Measurements from ENCODE around the gene IGFBP2. TPM values are rescaled to one million over a fixed set of nuclear protein-coding genes. Genes with fewer than 3 reads are reported as not detected.

The IGFBP2 gene
- total RNA-seq, 1 experiment from 2014 or later: 54.8 TPM

DNA sequence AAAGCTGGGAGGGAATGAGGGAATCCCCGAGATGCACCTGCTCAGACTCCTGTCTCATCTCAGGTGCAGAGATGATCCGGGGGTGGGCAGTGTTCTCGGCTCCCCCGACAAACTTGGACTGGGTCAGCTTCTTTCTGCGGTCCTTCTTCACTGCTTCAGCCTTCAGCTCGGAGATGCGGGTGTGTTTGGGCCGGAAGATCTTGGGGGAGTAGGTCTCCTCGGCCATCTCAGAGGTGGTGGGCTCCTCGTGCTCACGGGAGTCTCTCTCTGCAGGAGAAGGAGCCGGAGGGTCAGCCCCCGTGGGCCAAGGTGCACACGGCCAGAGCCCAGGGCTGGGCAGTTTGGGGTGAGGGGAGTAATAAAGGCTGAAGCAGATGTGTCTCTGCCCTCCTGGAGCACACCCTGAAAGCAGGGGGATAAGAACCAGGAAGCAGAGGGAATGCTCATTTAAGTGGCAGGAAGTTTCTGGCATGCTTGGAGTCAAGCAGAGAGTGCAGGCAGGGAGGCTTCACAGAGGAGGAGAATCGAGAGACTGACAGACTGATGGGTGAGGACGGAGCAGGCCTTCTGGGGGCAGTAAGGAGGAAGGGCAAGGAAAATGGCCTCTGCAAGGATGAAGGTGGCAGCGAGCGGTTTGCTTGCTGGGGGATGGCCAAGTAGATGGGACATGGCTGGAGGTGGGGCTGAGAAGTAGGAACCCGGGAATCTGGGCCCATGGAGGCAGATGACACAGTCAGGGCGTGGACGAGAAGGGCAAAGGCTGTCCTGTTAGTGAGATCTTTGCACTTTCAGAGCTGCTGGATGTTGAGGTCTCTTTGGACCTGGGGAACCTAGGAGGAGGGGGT is 45.8 kb downstream of the IGFBP2 start:
- intact Hi-C loops (cut with micrococcal nuclease; ENCODE audit: unreplicated experiment): no loop called here
- DNase-seq (ENCODE audit: low read depth, low spot score) (no peak), ATAC-seq (no peak)
- in situ Hi-C loops (cut with HindIII; ENCODE audit: low pct_unique_long_range_greater_than_20kb, low sequenced_read_pairs): no loop called here
- H3K36me3 ChIP-seq (ENCODE audit: control insufficient read depth, insufficient read depth, low read length): no peaks in the 10 kb centered on the region
- H3K27ac ChIP-seq (ENCODE audit: low read length): no peak overlapping the region
- peaks cover 3% of the 10 kb centered on the region; the same call in 1 of the 2 replicates for H3K27me3 ChIP-seq (ENCODE audit: control insufficient read depth, insufficient read depth, low read length)
- POLR2A ChIA-PET: no interaction called here
- no peaks in the 10 kb centered on the region for H3K9me3 ChIP-seq (ENCODE audit: control insufficient read depth, insufficient read depth, low read depth, low read length)
- BruUV-seq (replicated peaks): no TSS peak
- TF ChIP-seq, protein P1, sequence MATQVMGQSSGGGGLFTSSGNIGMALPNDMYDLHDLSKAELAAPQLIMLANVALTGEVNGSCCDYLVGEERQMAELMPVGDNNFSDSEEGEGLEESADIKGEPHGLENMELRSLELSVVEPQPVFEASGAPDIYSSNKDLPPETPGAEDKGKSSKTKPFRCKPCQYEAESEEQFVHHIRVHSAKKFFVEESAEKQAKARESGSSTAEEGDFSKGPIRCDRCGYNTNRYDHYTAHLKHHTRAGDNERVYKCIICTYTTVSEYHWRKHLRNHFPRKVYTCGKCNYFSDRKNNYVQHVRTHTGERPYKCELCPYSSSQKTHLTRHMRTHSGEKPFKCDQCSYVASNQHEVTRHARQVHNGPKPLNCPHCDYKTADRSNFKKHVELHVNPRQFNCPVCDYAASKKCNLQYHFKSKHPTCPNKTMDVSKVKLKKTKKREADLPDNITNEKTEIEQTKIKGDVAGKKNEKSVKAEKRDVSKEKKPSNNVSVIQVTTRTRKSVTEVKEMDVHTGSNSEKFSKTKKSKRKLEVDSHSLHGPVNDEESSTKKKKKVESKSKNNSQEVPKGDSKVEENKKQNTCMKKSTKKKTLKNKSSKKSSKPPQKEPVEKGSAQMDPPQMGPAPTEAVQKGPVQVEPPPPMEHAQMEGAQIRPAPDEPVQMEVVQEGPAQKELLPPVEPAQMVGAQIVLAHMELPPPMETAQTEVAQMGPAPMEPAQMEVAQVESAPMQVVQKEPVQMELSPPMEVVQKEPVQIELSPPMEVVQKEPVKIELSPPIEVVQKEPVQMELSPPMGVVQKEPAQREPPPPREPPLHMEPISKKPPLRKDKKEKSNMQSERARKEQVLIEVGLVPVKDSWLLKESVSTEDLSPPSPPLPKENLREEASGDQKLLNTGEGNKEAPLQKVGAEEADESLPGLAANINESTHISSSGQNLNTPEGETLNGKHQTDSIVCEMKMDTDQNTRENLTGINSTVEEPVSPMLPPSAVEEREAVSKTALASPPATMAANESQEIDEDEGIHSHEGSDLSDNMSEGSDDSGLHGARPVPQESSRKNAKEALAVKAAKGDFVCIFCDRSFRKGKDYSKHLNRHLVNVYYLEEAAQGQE (IDR thresholded peaks at IDR 0.05; ENCODE audit: insufficient read depth in 1 of 2, low read depth in 2 of 2, low read length in 1 of 2): no peak
- TF ChIP-seq TCF7L2 (IDR thresholded peaks at IDR 0.05; ENCODE audit: low read depth, low read length): no peak
- no peak for TF ChIP-seq CTCF (IDR thresholded peaks at IDR 0.05)
- TF ChIP-seq SIN3A (IDR thresholded peaks at IDR 0.05; ENCODE audit: borderline replicate concordance, insufficient read depth, low read depth, low read length): no peak
- no peak for TF ChIP-seq POLR2AphosphoS5 (IDR thresholded peaks at IDR 0.05; ENCODE audit: low read depth, low read length)
- no peaks in the 10 kb centered on the region; the same call in 1 of the 2 replicates for H3K4me1 ChIP-seq (ENCODE audit: control insufficient read depth, insufficient read depth, low read length)
- CTCF ChIA-PET: no interaction called here
- no peak overlapping the region for H3K4me3 ChIP-seq (ENCODE audit: low read depth in 2 of 2, low read length in 2 of 2)

GRCh38 chr2:216679658-216680024 is 46.4 kb downstream of the IGFBP2 start:
- Histone ChIP-seq H3K9me3 (ENCODE audit: control insufficient read depth, insufficient read depth, low read depth, low read length) (no peaks in the 10 kb centered on the region), H3K4me1 (ENCODE audit: control insufficient read depth, insufficient read depth, low read length) (no peaks in the 10 kb centered on the region; the same call in 1 of the 2 replicates), H3K4me3 (ENCODE audit: low read depth in 2 of 2, low read length in 2 of 2) (no peak overlapping the region), H3K36me3 (ENCODE audit: control insufficient read depth, insufficient read depth, low read length) (no peaks in the 10 kb centered on the region), H3K27ac (ENCODE audit: low read length) (no peak overlapping the region), H3K27me3 (ENCODE audit: control insufficient read depth, insufficient read depth, low read length) (peaks cover 3% of the 10 kb centered on the region; the same call in 1 of the 2 replicates)
- in situ Hi-C loops (cut with HindIII; ENCODE audit: low pct_unique_long_range_greater_than_20kb, low sequenced_read_pairs) (no loop called here), intact Hi-C loops (cut with micrococcal nuclease; ENCODE audit: unreplicated experiment) (loop anchor here (5.0 kb wide), 1 partner anchor 833 kb away; no protein-coding TSS in a partner anchor)
- no TSS peak for BruUV-seq (replicated peaks)
- no peak for ATAC-seq
- POLR2A ChIA-PET: no interaction called here
- TF ChIP-seq CTCF (IDR thresholded peaks at IDR 0.05) (no peak), POLR2AphosphoS5 (IDR thresholded peaks at IDR 0.05; ENCODE audit: low read depth, low read length) (no peak), TCF7L2 (IDR thresholded peaks at IDR 0.05; ENCODE audit: low read depth, low read length) (no peak), SIN3A (IDR thresholded peaks at IDR 0.05; ENCODE audit: borderline replicate concordance, insufficient read depth, low read depth, low read length) (no peak)
- TF ChIP-seq, protein P1 (IDR thresholded peaks at IDR 0.05; ENCODE audit: insufficient read depth in 1 of 2, low read depth in 2 of 2, low read length in 1 of 2): no peak
- DNase-seq (ENCODE audit: low read depth, low spot score): no peak
- CTCF ChIA-PET: no interaction called here
